TTC549 (cell line): ENCODE measurements around the gene OSBPL5.

Experiments
- FAIRE-seq: peaks from 2 replicates; lab custom pipeline; 2012; peaks lifted over from hg19 to GRCh38; lab: Jason Lieb, UNC

The OSBPL5 gene

DNA sequence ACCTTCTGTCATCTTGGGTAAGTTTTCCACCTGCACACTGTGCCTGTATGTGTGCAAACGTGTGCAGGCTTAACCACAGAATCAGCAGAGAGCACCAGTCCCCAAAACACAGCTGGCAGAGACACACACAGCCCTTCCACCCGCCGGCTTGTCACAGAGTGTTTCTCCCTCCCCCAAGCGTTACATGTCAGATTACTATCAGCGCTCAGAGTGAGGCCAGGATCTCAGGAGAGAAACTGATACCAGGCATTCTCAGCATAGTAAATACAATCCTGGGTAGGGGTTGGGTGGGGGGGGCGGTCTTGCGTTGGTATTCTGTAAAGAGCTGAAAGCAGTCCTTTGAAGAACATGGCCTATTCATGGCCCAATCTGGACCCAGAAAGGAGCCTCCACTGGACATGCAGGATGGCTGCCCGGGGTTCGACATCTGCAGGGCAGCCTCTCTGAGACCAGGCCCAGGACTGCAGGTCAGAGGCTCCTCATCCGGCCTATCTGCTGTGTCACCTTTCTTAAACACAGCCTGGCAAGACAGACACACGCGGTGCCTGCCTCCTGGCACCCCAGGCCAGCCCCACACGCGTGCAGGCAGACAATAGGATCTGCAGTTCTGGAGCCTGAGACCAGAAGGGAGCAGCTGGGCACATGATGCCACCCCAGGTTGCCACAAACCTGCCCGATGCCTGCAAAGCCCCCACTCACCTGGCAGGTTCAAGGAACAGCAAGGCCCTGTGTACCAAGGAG is 1.7 kb downstream of the OSBPL5 start:
- FAIRE-seq = no peak

DNA sequence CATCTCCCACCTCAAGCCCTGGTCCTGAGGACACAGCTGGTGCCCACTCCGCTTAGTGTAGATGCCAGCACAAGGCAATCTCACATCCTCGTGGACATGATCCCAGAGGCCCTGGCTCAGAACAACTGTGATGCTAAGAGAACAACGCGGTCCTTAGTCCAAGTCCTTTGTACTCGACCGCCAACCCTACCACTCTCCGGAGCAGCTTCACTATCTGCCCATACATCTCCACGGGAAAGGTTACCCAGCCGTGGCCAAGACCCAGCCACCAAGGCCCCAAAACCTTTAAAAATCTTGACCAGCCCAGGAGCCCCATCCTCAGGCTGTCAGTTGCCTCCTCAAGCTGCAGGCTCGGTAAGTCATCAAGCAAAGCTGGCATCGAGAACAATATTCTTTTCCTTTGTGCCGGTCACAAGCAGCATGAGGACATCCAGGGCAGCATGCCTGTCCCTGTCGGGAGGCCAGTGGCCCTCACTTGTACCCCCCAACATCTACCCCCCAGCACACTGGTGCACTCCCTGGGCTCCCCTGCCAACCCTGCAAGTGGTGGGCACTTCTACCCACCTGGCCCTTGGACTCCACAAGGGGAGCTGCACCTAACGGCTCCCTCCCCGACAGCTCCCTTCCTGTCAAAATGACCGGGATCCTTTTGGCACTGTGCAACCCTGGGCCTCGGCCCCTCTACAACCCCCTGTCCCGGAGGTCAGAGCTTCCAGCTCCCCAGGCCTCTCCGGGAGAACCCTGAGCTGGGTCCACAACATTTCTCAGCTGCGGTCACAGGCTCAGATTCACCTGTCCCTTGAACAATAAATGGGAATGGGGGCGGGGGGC is 2.5 kb downstream of the OSBPL5 start:
- no peak for FAIRE-seq

DNA sequence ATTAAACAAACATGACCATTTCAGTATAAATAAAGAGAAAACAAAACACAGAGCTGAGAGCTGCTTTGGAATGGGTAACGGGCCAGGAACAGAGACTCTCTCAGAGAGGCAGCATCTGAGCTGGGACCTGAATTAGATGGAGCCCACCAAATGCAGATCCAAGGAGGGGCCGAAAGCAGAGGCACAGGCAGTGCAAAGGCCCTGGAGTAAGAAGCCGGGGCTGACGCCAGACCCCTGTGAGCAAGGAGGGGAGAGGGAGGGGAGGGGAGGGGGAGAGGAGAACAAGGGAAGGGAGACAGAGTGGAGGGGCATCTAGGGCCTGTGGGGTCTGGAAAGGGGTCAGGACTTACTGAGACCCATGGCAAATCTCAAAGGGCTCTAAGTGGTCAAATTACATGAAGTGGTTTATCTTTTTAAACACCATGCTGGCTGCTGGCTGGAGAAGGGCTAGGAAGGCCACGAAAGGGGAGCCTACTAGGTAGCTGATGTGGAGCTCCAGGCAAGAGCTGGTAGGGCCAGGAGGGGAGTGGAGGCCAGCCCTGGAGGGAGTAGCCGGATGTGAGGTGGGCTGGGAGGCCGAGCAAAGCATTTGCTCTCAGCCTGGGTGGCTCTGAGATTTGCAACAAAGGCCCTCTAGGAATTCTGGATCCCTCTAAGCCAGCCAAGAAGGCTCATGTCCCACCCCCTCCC is 3.2 kb downstream of the OSBPL5 start:
- no peak for FAIRE-seq

DNA sequence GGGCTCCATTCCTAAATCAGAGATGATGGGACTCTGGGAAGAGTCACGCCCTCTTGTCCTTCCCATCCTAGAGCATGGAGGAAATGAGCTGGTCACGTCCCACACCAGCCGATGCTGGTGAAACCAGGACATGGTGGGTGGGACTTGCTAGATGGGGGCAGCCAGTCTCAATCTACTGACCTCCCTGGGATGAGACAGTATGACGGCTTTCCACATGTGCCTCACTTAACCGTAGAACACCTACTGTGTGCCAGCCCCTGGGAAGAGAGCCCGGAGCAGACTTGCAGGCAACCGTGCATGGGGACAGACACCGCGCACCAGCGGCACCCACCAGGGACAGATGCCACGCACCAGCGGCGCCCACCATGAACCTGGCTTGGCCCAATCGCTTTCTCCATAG is 3.8 kb downstream of the OSBPL5 start:
- FAIRE-seq = no peak

DNA sequence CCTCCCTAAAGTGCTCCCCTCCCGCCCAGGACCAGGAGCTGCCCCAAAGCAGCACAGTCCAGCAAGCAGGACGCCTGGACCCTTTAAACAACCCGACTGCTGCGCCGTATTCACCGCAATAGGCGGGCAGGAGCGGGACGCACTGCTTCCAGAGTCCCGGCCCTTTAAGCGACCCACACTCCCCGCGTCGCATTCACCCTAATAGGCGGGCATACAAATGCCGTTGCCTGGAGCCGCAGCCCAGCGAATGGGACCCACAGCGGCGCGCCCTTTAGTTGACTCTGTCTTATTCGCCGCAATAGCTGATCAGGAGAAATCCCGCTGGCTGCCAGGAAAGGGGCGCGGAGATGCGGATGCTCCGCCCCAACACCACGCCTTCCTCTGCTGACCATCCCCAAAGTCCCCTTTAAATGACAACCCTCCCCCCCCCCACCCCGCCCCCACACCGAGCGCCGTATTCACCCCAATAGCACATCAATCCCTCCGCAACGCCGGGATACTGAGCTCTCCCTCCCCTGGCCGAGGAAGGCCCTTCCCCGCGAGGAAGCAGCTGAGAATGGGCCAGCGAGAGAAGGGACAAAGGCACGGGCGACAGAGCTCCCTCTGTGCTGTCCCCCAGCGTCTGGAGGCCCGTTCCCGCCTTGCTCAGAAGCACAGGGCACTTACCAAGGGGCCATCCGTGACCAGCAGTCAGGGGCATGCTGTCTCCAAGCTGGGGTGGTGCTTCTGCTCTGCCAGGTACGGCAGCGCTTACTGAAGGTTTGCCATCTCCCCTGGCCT is 4.7 kb downstream of the OSBPL5 start:
- FAIRE-seq = no peak

DNA sequence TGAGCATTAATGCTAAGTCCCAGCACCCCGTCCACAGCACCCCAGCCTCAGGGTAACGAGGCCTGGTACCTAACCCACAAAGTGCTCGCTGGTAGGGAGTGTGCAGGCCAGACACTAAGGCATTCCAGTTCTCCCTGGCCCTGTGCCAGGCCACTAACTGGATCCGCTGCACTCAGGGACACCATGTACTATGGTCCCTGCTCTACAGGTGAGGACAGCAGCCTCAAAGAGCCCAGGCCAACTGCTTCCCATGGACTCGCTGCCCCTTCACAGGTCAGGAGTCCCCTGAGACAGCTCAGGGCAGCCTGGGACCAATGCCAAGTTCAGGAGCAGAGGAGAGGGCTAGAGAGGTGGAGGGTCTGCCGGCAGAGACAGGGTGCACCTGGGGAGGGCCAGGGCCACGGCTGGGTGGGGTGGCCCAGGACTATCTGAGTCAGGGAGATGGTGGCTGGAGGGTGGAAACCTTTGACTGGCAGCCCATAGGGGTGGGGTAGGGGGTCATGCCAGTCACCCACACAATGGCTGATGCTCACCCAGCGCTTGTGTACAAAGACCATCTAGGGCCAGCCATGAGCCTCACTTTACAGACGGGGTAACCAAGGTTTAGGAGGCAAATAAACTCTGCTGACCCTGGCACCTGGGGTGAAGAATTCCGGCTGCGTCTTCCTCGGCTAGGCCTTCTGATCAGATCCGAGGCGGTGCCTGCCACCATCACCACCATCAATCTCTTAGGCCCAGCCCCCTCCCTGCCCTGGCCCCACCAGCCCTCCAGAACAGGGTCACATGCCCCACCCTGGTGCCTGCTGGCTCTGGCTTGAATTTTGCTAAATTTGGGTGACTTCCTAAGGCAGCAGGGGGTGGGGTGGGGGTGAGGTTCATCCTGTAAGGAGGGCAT is 5.6 kb downstream of the OSBPL5 start:
- no peak for FAIRE-seq

DNA sequence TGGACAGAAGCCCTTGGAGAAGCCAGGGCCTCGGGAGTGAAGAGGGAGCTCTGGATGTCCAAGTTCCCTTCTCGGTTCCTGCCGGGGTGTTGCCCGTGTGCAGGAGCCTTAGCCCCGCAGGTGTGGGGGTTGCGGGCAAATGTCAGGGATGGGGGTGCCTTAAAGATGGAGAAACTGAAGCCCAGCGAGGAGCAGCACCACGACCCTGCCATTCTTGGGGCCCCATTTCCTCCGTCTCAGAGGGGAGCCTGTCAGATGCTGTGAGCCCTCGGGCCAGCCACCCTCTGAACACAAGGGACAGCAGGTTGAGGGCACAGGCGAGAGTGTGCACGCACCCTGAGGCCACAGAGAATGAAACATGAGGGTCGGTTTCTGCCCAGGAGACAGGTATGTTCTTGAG is 6.3 kb downstream of the OSBPL5 start:
- FAIRE-seq = no peak

DNA sequence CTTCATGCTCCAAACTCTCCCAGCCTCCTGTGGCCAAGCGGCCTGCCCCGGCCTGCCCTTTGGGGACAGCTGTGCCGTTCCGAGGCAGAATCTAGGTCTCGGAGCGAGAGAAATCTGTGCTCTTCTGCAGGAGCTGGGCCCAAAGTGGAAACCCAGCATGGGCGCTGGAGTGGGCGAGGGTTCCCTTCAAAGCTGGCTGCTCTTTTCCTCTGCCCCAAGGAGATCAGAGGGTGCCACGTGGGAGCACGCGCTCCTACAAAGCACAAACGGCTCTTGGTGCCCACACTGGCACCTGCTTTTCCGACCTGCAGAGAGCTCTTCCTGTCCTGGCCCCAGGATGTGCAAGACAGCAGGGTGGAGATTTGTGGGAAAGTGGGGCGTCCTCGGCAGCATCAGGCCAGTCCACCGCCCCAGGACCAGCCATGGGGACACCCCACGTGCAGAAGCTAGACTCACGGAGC is 6.9 kb downstream of the OSBPL5 start:
- no peak for FAIRE-seq

DNA sequence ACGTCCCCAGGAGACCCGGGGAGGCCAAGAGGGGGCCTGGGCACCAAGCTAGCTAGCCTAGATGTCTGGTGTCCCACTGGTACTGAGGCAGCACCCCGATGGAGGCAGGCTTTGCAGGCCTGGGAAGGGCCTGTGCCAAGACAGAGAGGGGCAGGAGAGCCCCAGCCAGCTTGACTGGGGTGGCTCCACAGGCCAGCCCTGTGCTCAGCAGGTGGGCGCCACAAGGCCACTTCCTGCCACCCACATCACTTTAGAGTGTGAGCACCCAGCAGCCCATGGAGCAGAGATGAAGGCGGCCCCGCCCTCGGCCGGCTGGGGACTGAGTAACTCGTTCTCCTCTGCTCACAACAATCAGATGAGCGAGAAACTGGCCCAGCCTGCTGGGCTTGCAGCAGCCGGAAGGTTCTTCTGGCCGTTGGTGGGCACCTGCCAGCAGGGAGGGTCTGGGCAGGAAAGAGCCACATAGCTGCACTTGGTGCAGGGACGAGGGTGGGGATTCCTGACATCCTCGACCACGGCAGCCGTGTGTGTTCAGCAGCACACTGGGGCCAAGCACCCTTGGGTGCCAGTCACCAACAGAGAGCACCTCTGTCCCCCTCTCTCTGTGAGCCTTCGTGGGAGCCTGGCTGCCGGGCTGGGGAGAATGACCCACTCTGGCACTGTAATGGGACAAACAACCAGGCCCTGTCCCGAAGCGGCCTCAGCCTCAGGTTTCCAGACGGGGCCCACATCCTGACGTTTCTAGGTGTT is 7.6 kb downstream of the OSBPL5 start:
- no peak for FAIRE-seq

DNA sequence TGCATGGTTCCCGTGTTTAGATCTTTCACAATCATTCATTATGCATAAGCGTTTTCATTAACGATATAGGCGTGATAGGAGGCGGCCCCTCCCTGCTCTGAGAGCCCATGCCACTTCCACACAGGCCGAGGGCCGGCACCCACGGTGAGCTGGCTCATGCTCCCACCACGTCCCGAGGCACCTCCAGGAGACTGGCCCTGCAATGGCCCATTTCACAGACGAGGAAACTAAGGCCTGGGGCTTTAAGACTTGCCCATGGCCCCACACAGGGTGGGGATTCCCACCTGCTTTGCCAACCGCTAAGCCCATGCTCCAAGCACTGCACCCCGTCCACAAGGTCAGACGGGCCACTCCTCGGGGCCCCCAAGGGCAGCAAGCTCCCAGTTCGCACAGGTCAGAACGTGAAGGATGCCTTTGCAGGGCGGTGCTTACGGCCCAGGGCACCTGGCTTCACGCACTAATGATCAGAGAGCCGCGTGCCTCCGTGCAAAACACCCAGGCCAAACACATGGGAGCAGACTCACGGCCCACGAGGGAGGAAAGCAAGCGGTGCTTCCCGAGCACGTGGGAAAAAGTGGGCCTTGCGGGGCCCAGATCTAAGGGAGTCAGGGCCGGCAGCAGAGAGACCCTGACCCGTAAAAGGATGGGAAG is 8.3 kb downstream of the OSBPL5 start:
- no peak for FAIRE-seq

DNA sequence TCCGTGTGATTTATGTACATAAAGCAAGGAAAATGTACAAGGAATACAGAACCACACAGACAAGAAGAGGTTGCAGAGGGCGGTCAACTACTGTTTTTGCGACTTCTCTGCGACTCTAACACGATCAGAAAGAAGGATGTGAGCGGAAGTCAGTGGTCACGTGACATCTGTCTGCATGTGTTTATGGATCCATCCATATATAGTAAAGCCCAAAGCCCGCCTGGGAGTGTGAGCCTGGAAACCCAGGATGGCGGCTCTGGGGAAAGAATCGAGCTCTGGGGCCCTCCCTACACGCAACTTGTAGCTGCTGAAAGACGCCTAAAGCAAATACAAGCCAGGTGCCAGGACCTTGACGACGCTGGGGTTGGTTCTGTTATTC is 8.8 kb downstream of the OSBPL5 start:
- FAIRE-seq = no peak

DNA sequence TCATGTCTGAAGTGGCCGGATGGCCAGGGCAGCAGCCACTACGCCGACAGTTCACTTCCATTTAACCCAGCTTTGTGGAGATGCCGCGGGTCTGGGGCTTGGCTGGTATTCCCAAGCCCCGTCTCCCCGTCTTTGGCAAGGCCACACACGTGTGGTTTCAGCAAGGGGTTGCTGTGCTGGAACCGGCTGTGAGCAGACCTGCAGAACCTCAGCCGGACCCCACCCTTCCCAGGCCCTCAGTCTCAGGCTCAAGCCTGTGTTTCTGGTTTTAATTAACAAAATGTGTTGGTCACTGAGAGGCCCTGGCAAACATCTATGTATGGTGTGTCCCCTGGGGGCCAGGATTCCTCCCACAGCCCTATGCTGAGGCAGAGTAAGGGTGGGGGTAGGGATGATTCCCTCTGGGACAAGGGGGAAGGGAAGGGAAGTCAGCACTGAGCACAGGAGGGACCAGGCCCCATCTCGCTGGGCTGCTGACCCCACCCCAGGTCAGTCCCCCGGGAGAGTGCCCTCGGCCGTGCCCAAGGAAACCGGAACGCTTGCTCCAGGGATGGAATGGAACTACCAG is 9.3 kb downstream of the OSBPL5 start:
- no peak for FAIRE-seq

DNA sequence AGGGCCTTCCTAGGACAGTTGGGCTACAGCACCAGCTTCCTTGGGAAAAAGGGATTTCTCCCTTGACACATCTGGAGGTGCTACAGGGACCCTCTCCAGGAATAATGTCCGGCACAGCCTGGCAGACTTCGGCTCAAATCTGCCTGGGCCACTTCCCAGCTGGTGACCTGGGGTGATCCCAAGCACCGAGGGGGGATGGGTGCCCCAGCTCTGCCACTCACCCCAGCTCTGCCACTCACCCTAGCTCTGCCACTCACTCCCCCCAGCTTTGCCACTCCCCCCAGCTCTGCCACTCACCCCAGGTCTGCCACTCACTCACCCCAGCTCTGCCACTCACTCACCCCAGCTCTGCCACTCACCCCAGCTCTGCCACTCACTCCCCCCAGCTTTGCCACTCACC is 9.9 kb downstream of the OSBPL5 start:
- FAIRE-seq = no peak

DNA sequence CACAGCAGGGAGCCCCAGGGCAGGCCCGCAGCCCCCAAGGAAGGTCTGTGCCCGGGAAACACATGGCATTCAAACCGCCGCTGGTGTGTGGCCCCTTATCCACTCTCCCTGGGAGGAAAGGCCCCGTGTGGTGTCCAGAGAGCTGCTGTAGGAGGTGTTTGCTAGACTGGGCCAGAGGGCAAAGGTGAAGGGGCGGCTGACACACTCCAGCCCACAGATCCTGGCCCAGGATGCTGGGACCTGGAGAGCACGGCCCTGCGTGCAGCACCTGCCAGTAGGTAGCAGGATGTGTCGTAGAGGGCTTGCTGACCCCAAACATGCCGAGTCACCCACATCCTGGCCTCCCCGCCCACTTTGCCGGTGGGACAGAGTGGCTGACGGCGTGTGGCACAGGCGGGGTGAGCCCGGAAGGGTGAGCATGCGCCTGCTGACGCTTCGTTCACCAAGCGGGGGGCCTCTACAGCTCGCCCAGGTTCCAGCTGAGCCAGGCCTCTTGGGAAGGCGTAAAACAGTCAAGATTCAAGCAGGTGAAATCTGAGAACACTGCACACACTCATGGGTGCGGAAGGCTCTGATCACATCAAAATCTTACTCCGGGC is 11.0 kb downstream of the OSBPL5 start:
- FAIRE-seq = no peak

DNA sequence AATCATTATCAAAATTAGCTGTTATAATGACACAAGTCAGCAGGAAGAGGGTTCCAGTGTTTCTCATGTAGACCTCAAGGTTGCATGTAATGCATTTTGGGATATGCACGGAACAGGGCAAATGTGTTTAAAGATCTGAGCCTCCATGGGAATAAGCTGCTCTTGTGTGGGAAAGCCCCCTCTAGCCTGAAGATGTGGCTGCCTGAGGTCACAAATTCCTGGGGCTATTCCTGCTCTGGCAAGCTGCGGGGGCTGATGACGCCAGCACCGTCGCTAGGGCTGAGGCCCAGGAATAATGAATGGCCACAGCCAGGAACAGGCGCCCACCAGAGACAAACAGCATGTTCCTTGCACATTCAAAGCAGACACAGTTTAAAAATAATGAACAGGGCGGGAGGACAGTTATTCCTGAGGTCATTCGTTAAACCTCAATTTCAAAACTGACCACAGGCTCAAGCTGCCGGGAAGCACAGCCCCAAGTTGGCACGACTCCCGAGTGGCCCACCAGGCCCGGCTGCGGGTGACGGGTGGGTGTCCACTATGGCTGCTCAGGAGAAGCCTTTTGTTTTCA is 11.7 kb downstream of the OSBPL5 start:
- FAIRE-seq = no peak

DNA sequence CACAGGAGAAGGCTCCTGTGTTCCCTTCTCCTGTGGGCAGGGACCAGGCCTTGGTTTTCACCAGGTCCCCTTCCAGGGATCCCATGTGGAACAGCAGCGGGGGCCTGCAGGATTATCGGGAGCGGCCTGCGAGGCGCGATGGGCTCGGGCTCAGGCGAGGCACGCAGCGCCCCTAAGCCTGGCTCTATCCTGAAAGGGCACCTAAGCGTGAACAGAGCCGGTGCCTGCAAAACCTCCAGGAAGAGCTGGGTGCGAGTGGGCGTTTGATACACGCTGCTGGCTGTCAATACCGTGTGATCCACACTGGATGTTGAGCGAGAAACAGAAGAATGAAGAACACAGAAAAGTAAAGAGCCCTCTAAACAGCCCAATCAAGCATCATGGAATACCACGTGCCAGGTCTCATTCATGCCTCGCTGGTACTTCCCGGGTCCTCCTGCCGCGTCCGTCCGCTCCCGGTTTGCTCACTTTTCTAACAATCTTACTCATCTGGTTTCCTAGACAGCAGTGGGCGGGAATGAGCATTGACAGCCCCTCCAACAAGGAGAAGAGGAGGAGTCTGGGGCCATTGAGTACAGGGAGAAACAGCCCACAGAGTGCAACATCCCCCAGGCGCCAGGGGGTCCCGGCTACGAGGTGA is 12.5 kb downstream of the OSBPL5 start:
- FAIRE-seq = no peak

DNA sequence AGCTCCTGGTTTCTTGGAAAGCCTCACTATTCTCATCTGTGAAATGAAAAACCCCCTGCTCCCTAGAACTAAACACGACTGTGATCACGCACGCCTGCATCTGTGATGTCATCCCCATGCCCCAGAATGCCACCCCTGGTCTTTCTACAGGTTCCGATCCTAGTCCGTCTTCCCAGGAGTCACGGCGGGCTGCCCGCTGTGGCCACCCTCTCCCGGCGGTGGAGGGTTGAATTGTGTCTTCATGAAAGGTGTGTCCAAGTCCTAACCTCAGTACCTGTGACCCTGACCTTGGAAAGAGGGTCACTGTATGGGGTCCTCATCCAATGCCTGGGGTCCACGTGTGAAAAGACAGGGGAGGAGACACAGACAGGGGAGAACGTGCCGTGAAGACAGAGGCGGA is 14.4 kb downstream of the OSBPL5 start:
- FAIRE-seq = no peak

DNA sequence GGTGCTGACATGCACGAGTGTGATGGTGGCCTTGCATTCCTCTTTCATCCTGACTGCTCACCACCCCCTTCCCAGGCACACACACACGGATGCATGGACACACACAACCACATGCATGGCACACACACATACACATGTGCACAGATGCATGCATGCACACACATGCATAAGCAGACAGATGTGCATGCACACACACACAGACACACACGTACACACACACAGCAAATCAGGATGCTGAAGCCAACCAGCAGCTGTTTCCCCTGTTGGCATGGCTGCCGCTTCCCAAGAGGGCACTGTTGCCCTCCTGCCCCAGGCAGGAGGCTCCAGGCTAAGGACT is 15.3 kb downstream of the OSBPL5 start:
- no peak for FAIRE-seq
